Peyer's patch (tissue), 4 donors: ENCODE measurements around the gene C1QTNF6.

Experiments used
- CTCF ChIP-seq, 6 experiments: fragments of 450-650 bp in 4 of 6; fragments of 200-600 bp in 2 of 6; sonication (generic) in 1 of 6; IDR thresholded peaks; one replicate each; pipeline ENCODE4 v1.5.1; 2017 to 2019; ENCODE audit warnings: antibody characterized with exemption in 6 of 6, mild to moderate bottlenecking in 3 of 6, moderate library complexity in 1 of 6
- POLR2A ChIP-seq, 2 donors: fragments of 450-650 bp; IDR thresholded peaks; one replicate each; pipeline ENCODE4 v1.5.1; 2017; ENCODE audit warnings: antibody characterized with exemption in 2 of 2, mild to moderate bottlenecking in 2 of 2, moderate library complexity in 2 of 2

- TF ChIP-seq CTCF (IDR thresholded peaks at IDR 0.05): no peak
- no peak for TF ChIP-seq POLR2A (IDR thresholded peaks at IDR 0.05)
These were observed 8.2 kb downstream of the C1QTNF6 start for GRCh38 chr22:37179622-37180420.
